Stimulated activated CD4-positive, alpha-beta T cell treated with anti-CD3 and anti-CD28 coated beads, Interleukin-2, amount 100 ng/mL, for 24 hours (primary cell): ENCODE data around the gene SPRR2A.
"Not testable (repeated sequence)": the region's sequence is repeated elsewhere in the genome, so short reads cannot be mapped to it uniquely, and the experiment has no call there.

Experiments
- DNase-seq, 2 donors: peaks; one replicate each; pipeline ENCODE4 v3.0.0-alpha.2; 2020

SPRR2A gene

GRCh38 chr1:153024413-153024812 is 32.9 kb downstream of the SPRR2A start:
- DNase-seq = no peak

- DNase-seq = no peak
Measured at GRCh38 chr1:153023109-153023508, 34.2 kb downstream of the SPRR2A start.

- not testable (repeated sequence) for DNase-seq
Measured at GRCh38 chr1:153022340-153022739, 35.0 kb downstream of the SPRR2A start.

GRCh38 chr1:153021829-153022228 is 35.5 kb downstream of the SPRR2A start:
- not testable (repeated sequence) for DNase-seq

- not testable (repeated sequence) for DNase-seq
Measured at GRCh38 chr1:153011235-153011758, 46.0 kb downstream of the SPRR2A start.
